ENCODE data around the gene METTL8. TPM values are rescaled to one million over a fixed set of nuclear protein-coding genes. Genes with fewer than 3 reads are reported as not detected.

METTL8 gene
- total RNA-seq, 1 donor from 2014 or later: 8.7 TPM

- DNase-seq (ENCODE audit: low read depth in 2 of 2): peak; percentile 52 to 75
Observed at GRCh38 chr2:171346723-171347557, 86.8 kb downstream of the METTL8 start.

- DNase-seq (ENCODE audit: low read depth in 2 of 2): peak in 1 of 2 donors; percentile 86
Observed at GRCh38 chr2:171345971-171346722, 87.6 kb downstream of the METTL8 start.

GRCh38 chr2:171344182-171344581 is 89.6 kb downstream of the METTL8 start:
- DNase-seq (ENCODE audit: low read depth in 2 of 2): no peak

- peak in 1 of 2 donors; percentile 38 for DNase-seq (ENCODE audit: low read depth in 2 of 2)
Observed at GRCh38 chr2:171342067-171342413, 91.8 kb downstream of the METTL8 start.

GRCh38 chr2:171341394-171342066 is 92.3 kb downstream of the METTL8 start:
- no peak for DNase-seq (ENCODE audit: low read depth in 2 of 2)

GRCh38 chr2:171334946-171335345 is 98.8 kb downstream of the METTL8 start:
- DNase-seq (ENCODE audit: low read depth in 2 of 2): no peak

GRCh38 chr2:171334171-171334570 is 99.6 kb downstream of the METTL8 start:
- no peak for DNase-seq (ENCODE audit: low read depth in 2 of 2)

GRCh38 chr2:171330155-171330956 is 103.4 kb downstream of the METTL8 start:
- peak in 1 of 2 donors; percentile 40 for DNase-seq (ENCODE audit: low read depth in 2 of 2)

- DNase-seq (ENCODE audit: low read depth in 2 of 2): no peak
Observed at GRCh38 chr2:171327043-171327496, 106.7 kb downstream of the METTL8 start.

GRCh38 chr2:171325886-171326585 is 107.8 kb downstream of the METTL8 start:
- peak in 1 of 2 donors; percentile 48 for DNase-seq (ENCODE audit: low read depth in 2 of 2)

GRCh38 chr2:171323971-171324528 is 109.7 kb downstream of the METTL8 start:
- no peak for DNase-seq (ENCODE audit: low read depth in 2 of 2)

GRCh38 chr2:171322928-171323327 is 110.9 kb downstream of the METTL8 start:
- no peak for DNase-seq (ENCODE audit: low read depth in 2 of 2)

GRCh38 chr2:171320731-171321130 is 113.1 kb downstream of the METTL8 start:
- no peak for DNase-seq (ENCODE audit: low read depth in 2 of 2)

- peak in 1 of 2 donors; percentile 9 for DNase-seq (ENCODE audit: low read depth in 2 of 2)
Observed at GRCh38 chr2:171320208-171320621, 113.6 kb downstream of the METTL8 start.

GRCh38 chr2:171319164-171319810 is 114.5 kb downstream of the METTL8 start:
- DNase-seq (ENCODE audit: low read depth in 2 of 2): peak; percentile 65 to 88

- no peak for DNase-seq (ENCODE audit: low read depth in 2 of 2)
Observed at GRCh38 chr2:171318463-171318934, 115.3 kb downstream of the METTL8 start.

GRCh38 chr2:171317492-171318125 is 116.2 kb downstream of the METTL8 start:
- no peak for DNase-seq (ENCODE audit: low read depth in 2 of 2)

GRCh38 chr2:171316755-171317337 is 116.9 kb downstream of the METTL8 start:
- no peak for DNase-seq (ENCODE audit: low read depth in 2 of 2)

GRCh38 chr2:171316220-171316619 is 117.6 kb downstream of the METTL8 start:
- peak; percentile 64 to 65 for DNase-seq (ENCODE audit: low read depth in 2 of 2)
